NK-92 (cell line): Measurements from ENCODE around the gene FAM20C.
"Not testable (repeated sequence)": the region's sequence is repeated elsewhere in the genome, so short reads cannot be mapped to it uniquely, and the experiment has no call there.

Source experiments
- DNase-seq: peaks from one replicate; lab custom pipeline; 2025; ENCODE audit not compliant: unreplicated experiment; lab: John Stamatoyannopoulos, UW

FAM20C gene

GRCh38 chr7:191105-191980 lies 1.0 kb upstream of the FAM20C start:
- no peak for DNase-seq

- DNase-seq = no peak
These were observed 520 bp downstream of the FAM20C start for GRCh38 chr7:192701-193480.

GRCh38 chr7:193481-194251 lies 1.3 kb downstream of the FAM20C start:
- no peak for DNase-seq

- no peak for DNase-seq
These were observed 2.1 kb downstream of the FAM20C start for GRCh38 chr7:194252-195009.

- DNase-seq = no peak
These were observed 2.8 kb downstream of the FAM20C start for GRCh38 chr7:195010-195829.

GRCh38 chr7:195830-196128 lies 3.4 kb downstream of the FAM20C start:
- DNase-seq = no peak

- DNase-seq = no peak
These were observed 3.9 kb downstream of the FAM20C start for GRCh38 chr7:196283-196682.

GRCh38 chr7:196778-197321 lies 4.5 kb downstream of the FAM20C start:
- DNase-seq = no peak

GRCh38 chr7:197413-198335 lies 5.3 kb downstream of the FAM20C start:
- no peak for DNase-seq

- no peak for DNase-seq
These were observed 7.3 kb downstream of the FAM20C start for GRCh38 chr7:199483-200249.

- DNase-seq = no peak
These were observed 7.9 kb downstream of the FAM20C start for GRCh38 chr7:200290-200689.

- no peak for DNase-seq
These were observed 8.3 kb downstream of the FAM20C start for GRCh38 chr7:200704-201103.

- no peak for DNase-seq
These were observed 12.0 kb downstream of the FAM20C start for GRCh38 chr7:204326-204725.

- DNase-seq = no peak
These were observed 13.0 kb downstream of the FAM20C start for GRCh38 chr7:205115-206010.

- DNase-seq = not testable (repeated sequence)
These were observed 14.0 kb downstream of the FAM20C start for GRCh38 chr7:206351-206750.

GRCh38 chr7:207418-208129 lies 15.2 kb downstream of the FAM20C start:
- no peak for DNase-seq
